Measurements from ENCODE around the gene MMEL1.

DNA sequence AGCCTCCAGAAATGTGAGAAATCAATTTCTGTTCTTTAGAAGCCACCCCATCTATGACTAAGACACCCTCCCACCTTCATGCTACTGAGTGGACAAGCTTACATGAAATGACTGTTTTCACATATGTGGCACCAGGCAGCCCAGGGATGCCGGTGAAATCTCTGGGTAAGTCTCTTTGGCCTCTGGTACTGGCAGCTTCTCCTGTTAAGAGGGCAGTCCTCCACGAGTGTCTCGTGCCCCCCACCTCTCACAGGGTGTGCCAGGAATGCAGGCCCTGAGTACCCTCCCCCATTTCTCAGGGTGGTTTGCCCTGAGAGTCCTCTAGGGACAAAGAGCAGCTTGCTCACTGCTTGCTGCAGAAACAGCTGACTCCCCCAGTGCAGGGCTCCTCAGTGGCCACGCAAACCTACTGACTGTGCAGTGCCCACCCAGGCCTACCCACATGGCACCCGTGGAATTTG is 49.5 kb downstream of the MMEL1 start:
- TF ChIP-seq, protein P1, sequence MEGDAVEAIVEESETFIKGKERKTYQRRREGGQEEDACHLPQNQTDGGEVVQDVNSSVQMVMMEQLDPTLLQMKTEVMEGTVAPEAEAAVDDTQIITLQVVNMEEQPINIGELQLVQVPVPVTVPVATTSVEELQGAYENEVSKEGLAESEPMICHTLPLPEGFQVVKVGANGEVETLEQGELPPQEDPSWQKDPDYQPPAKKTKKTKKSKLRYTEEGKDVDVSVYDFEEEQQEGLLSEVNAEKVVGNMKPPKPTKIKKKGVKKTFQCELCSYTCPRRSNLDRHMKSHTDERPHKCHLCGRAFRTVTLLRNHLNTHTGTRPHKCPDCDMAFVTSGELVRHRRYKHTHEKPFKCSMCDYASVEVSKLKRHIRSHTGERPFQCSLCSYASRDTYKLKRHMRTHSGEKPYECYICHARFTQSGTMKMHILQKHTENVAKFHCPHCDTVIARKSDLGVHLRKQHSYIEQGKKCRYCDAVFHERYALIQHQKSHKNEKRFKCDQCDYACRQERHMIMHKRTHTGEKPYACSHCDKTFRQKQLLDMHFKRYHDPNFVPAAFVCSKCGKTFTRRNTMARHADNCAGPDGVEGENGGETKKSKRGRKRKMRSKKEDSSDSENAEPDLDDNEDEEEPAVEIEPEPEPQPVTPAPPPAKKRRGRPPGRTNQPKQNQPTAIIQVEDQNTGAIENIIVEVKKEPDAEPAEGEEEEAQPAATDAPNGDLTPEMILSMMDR (IDR thresholded peaks at IDR 0.05; ENCODE audit: poor library complexity, severe bottlenecking), result no peak
- TF ChIP-seq POLR2AphosphoS5 (IDR thresholded peaks at IDR 0.05) (no peak), MXI1 (conservative IDR thresholded peaks at IDR 0.05; ENCODE audit: poor library complexity, severe bottlenecking) (no peak), EZH2 (IDR thresholded peaks at IDR 0.05; ENCODE audit: borderline replicate concordance, insufficient read depth, low read length, poor library complexity, severe bottlenecking) (no peak)
